GM19238 (cell line): Measurements from ENCODE around the gene CRYBG1.
"Not testable (repeated sequence)": the region's sequence is repeated elsewhere in the genome, so short reads cannot be mapped to it uniquely, and the experiment has no call there.

Source experiments
- DNase-seq: peaks from one replicate; pipeline ENCODE4 v3.0.0; 2011; ENCODE audit warnings: low spot score; ENCODE audit not compliant: insufficient read length

The CRYBG1 gene

DNA sequence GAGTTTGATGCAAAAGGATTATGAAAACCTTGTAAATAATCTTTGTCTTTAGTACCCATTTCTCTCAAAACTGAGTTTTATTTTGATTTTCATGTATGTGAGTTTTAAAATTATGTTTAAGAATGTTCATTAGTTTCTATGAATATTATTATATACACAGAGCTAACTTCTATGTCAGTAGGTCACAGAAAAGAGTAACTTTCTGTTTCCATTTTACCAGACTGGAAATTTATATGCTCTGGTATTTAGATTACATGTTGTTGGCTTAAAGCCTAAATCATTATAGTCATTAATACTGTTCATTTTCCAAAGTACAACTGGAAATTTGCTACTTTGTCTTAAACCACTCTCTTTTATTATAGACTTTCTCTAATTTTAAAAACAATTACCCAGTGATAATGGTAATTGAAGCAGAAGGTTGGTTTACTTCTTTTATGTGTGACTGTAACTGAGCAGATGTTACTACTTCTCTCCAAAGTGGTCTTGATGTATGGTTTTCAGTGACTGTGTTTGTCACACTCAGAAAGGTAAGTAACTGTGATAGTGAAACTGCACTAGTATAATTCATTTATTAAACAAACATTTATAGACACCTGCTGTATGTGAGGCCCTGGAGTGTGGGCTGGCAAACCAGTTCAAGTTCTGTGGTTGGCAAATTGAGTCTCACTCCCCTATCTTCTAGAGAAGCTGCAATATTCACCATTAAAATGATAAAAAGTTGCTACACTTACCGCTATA lies 13.2 kb downstream of the CRYBG1 start:
- DNase-seq, result no peak

DNA sequence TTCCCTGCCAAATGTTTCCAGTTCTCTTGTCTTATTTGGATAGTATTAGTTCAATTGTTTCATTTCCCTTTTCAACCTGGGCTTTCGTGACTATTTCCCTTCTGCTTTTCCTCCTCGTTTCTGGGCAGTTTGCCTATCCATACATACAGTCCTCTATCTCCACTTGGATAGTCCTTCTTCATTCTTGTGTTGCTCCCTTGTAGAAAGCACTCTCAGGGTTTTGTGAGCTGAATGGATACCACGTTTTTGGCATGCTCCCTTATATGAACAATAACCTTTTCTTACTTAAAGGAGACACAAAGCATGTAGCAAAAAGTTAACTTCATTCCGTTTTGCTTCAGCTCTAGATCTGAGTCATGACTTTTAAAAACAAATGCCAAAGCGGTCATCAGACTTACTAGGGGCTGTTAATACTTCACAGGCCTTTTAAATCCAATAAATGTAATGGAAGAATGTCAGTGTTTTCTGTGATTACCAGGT lies 16.6 kb downstream of the CRYBG1 start:
- DNase-seq, result no peak

DNA sequence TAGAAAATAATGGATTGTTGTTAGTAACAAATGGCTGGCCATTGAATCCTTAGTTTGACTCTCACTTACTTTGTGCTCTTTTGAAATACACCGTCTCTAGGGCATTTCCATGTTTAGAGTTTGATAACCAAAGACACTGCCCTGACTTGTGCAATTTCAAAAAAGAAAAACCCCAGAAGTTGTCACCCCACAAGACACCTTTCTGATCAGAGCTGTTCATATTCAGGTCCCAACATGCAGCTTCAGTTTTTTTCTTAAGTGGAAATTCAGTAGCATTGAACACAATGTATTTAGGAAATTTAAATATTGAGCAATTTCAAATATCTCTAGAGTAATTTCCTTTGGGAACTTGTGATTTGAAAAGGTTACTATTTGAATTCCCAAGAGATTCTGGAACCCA lies 19.4 kb downstream of the CRYBG1 start:
- DNase-seq, result no peak

DNA sequence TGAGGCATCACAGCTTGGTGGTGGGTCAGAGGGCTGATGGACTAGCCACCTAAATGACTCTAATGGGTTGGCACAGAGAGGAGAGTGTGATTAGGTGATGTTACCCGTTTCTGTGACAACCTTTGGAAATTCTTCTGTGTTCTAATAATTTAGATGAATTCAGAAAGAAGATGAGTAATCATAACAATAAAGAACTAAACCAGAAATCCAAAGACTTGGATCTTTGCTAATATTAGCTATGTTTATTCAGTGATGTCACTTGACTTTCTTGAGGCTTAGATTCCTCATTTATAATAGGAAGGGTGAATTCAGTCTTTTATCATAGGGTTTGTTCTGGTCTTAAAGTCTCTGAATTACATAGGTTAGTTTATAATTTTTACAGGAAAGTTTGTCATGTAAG lies 19.9 kb downstream of the CRYBG1 start:
- DNase-seq, result no peak

DNA sequence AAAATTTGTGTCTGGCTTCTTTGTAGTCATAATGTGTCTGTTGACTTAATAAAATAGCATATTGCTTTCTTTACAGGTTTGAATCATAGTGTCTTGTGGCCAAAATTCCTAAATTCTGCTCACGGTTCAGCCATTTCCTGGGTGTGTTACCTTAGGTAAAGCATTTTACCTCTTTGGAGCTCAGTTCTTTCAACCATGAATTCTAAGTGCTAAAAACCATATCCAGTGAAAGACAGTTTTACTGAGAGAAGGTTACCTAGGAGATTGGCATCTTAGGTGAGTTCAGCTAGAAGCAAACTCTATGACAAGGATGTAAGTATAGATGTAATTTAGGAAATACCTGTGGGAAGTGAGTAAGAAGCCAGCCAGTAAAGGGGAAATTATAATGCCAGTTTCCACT lies 20.7 kb downstream of the CRYBG1 start:
- DNase-seq, result no peak

DNA sequence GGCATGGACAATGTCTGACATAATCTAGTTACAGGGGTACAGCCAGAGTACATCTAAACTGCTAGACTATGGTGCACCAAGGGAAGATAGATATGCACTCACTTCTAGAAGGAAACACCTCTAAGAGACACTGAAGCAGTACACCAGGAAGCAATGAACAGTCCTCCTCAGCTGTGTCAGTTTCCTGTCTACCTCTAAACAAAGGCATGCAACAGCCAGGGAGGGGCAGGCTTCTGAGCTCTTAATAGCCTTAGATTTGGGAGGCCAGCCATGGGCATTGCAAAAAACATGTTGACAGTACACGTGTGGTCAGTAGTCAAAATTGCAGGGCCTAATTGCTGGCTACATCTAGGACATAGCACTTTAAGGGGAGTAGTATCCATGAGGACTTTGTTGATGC lies 21.4 kb downstream of the CRYBG1 start:
- no peak for DNase-seq

DNA sequence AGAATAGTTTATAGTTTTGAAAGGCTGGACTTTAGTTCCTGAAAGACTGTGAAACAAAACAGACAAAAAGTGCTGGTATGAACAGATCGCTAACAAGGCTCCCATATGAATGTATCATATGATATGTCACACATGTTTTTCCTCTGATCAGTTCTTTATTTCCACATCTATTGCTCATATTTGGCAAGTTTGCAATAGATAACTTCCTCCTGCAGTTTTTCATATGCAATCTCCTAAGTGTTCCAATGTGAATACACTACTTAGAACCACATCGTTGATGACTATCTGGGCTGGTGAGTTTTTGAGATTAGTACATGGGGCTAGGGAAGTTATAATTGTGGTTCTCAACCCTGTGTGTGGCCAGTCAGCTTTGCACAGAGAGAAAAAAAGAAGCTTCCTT lies 23.1 kb downstream of the CRYBG1 start:
- no peak for DNase-seq

DNA sequence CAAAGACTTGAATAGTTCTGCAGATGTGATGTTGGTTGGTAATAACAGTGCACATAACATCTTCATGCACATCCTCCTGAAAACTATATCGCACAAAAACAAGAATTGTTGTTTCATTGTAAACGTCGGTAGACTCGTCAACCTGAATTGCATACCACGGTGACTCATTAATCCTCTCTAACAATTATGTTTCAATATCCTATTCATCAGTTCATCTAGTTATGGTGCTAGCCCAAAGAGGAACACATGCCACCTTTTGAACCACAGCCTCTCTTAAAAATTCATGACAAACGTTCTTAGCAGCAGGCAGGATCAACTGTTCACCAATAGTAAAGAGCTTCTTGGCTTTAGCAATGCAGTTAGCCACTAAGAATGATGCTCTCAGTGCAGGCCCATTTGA lies 25.0 kb downstream of the CRYBG1 start:
- DNase-seq, result no peak

DNA sequence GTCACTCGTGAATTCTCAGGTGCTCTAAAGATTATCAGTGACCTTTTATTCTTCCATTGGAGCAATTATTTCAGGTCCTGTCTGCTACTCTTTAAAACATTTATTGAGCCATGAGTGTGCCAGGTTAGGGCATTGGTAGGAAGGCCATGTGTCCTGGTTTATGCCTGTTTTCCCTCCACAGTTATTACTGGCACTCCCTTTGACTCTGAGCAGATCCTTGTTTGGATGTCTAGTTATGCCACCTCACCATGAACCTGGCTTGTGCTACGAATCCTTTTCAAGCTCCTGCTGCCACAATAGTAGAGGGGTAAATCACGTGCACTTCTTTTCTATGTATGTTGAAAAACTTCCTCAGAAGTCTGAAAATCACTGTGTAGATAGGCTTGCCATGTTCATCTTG lies 27.4 kb downstream of the CRYBG1 start:
- DNase-seq, result no peak

DNA sequence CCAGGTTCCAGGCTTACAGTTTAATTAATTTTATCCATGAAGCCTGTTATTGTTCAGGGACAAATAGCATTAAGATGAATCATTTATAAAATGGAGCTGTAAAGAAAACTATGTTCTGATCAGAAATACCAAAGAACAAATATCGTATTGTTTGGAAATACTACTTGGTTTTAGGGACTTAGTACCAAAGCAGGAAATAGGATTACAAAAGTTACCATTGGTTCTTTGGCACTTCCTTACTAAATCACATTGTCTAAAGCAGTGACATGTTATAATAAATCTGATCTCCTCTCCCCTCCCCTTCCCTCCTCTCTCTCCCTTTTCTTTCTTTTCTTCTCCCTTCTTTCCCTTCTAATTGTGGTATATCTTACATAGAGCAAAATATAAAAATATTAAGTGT lies 29.6 kb downstream of the CRYBG1 start:
- no peak for DNase-seq

DNA sequence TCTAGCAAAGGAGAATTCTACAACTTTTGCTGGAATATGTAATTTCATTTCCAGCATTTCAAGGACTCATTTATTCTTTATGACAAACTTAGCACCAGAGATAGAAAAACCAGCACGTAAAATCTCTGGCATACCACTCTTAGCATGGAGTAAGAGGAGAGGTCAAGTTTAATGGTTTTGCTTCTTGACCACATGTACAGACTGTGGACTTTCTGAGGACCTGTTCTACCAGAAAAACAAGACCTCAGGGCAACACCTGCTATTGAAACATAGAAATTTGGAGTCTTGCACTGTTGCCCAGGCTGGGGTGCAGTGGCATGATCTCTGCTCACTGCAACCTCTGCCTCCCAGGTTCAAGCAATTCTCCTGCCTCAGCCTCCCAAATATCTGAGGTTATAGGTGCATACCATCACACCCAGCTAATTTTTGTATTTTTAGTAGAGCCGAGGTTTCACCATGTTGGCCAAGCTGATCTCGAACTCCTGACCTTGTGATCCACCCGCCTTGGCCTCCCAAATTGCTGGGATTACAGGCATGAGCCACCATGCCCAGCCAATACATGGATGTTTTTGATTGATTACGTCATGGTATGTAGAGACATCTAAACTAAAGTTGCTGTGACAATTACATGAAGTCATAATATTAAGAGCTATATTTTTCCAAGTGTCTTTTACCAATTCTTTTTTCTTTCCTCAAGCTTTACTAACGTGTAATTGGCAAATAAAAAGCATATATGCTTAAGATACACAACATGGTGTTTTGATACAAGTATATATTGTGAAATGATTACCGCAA lies 36.1 kb downstream of the CRYBG1 start:
- no peak for DNase-seq

DNA sequence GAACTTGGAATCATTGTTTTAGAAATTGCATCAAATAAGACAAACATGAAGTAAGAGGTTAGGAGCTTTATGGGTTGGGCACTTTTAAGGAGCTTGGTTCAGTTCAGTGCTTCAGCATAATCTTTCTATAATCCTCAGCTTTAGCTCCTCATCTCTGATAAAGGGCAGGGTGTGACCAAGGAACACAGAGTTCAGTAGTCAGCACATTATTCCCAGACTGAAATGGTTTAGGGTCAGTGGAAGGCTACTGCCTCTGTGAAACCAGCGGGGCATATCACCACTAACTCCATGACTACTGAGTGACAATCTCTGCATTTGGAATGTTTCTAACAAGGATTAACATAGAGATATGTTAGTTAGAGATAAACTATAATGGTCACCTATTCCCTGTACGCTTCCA lies 36.9 kb downstream of the CRYBG1 start:
- no peak for DNase-seq

DNA sequence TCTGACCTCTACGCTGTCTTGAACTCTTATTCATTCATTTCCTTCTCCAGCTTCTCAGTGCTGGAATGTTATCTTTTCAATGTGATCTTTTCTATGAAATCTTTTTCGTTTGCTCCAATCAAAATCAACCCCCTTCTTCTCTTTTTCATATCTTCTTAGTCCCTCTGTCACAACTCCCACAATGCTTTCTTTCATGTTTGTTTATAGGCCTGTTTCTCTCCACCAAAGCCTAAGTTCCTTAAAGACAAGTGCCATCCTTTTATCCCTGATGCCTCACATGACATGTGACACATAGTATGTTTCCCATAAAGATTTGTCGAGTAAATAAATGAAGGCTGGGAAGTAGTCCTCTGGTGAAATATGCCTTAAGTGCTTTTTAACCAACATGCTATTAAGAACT lies 38.1 kb downstream of the CRYBG1 start:
- no peak for DNase-seq

DNA sequence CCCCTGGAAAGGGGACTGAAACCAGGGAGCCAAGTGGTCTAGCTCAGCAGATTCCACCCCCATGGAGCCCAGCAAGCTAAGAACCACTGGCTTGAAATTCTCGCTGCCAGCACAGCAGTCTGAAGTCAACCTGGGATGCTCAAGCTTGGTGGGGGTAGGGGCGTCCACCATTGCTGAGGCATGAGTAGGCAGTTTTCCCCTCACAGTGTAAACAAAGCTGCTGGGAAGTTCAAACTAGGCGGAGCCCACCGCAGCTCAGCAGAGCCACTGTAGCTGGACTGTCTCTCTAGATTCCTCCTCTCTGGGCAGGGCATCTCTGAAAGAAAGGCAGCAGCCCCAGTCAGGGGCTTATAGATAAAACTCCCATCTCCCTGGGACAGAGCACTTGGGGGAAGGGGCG lies 44.5 kb downstream of the CRYBG1 start:
- not testable (repeated sequence) for DNase-seq

DNA sequence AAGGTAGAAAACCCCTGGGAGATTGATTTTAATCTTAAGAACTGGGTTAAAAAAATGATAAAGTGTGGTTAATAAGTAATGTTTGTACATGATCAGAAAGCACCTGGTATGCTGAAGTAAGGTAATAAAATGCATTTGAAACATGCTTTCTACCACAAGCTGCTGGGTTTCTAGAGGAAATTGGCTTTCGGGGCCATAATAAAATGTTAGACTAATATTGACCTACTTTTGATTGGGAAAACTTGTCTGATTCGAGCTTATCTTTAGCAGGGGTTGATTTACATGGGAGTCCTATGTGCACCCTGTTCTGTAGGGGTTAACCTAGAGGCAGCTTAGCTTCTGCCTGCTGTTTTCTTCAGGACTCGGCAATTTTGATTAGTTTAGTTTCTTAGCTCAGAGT lies 50.5 kb downstream of the CRYBG1 start:
- no peak for DNase-seq

DNA sequence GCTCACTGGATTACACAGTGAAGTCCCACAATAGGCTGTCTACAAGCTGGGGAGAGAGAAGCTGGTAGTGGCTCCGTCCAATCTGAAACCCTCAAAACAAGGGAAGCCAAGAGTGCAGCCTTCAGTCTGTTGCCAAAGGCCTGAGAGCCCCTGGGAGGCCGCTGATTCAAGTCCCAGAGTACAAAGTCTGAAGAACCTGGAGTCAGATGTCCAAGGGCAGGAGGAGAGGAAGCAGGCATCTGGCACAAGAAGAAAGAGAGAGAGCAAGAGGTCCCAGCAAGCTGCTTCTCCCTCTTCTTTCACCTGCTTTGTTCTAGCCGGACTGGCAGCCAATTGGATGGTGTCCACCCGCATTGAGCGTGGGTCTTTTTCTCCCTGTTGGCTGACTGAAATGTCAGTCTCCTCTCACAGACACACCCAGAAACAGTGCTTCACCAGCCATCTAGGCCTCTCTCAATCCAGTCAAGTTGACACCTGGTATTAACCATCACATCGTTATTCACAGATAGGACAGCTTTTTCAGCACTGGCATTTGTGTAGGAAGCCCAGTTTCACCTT lies 51.2 kb downstream of the CRYBG1 start:
- DNase-seq, result no peak

DNA sequence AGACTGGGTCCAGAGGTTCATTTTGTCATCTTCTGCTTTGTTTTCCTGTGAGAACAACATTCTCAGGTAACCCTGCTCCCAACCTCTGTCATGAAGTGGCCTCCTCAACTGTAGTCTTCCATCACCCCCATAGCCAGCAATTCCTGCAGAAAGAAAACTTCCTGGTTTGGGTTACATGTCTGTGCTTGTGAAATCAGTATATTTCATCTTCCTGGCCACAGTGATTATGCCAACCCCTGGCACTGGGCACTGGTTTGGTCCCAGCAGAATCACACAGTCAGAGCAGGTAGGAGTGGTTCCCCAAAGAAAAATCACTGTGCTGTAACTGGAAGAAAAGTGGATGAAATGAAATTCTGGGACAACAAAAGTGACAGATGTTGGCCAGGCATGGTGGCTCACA lies 52.5 kb downstream of the CRYBG1 start:
- DNase-seq, result no peak

DNA sequence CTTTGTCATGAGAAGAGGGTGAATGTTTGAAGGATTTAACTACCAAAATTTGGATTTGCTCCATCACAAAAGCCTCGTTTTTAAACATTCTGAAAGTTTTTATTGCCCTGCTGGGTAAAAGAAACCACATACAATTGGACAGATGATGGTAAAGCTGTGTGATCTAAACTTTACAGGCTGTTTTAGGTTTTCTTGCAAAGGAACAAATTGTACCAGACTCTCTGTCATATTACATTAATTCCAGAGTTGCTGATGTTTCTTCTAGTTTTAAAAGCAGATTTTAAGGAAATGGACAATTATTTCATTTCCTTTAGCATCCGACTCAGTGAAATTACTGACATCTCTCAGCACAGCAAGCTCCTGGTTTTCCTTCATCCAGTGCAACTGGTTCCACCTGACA lies 53.2 kb downstream of the CRYBG1 start:
- no peak for DNase-seq

DNA sequence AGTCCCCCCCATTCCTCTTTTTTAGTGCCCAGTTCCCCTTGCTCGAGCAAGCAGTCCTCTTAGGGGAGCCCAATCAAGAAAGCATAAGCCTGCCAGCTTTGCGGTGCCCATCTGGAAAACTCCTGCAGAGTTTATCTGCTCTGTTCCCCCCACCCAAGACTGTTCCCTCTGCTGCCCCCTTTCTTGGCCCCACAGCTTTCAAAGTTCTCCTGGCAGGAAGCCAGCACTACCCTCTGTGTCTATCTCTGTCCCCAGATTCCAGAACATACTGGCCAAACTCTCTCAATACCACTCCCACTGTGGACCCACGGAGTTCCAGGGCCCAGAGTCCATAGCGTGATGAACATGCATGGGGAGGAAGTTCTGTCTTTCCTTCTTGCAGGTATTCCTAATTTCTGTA lies 55.4 kb downstream of the CRYBG1 start:
- no peak for DNase-seq

DNA sequence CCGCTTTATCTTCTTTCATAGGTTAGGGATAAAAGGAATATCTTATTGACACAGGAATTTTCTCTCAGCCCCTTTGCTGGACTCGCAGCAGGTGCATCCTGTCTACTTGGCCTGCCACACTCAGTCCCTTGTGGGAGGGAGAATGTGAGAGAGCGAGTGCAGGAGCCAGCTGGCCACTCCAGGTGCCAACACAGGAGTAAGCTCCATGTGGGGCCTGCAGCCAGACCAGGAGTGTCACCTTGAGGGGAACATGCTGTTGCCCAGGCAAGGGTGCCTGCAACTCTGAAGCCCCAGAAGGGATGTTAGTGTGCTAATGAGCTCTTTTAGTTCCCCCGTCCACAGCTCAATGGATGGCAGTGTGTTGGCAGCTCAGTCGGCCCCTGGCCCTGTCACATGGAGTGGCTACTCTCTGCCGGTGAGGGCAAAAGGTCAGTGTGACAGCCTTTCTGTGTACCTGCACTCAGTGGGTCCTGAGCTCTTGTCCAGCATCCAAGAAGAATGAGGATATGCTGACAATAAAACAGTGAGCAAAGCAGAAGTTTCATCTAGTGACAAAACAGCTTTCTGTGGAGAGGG lies 57.1 kb downstream of the CRYBG1 start:
- no peak for DNase-seq

DNA sequence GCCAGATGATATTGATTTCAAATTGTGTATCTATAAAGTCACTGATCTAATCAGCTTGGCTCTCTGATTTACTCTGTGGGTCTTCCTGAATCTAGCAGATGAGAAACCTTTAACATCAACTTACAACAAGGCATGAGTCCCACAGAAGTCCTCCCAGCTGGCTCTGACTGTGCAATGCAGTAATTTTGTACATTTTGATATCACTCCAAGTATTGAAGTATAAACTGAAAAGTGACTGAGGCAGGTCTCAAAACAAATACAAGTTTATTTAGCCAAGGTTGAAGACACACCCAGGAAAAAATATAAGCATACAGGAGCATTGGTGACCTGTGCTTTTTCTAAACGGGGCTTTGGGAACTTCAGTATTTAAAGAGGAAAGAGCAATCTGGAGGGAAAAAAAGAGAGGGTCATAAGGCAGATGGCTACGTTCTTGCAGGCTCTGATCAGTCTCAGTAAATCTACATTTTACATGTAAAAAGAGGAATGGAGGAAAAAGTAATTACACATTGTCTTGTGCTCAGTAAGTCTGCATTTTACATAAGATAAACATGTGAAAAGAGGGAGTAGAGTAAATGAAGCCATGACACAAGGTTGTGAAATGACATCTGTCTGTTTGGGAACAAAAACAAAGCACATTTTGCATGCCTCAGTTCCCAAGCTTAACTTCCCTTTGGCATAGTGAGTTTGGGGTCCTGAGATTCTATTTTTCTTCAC lies 59.5 kb downstream of the CRYBG1 start:
- no peak for DNase-seq

DNA sequence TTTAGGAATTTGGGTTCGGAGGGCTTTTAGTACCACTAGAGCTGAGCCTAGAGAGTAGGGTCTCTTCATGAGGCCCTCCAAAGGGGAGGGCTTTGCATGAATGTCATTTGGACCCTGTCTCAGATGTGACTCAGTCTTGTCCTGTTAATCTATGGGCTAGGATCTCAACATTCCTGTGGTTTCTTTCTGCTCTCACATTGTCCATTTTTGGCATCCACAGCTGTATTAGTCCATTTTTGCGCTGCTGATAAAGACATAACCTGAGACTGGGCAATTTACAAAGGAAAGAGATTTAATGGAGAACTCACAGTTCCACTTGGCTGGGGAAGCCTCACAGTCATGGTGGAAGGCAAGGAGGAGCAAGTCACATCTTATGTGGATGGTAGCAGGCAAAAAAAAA lies 61.0 kb downstream of the CRYBG1 start:
- DNase-seq, result no peak
